Karpas-422 (cell line): Measurements from ENCODE around the gene ZNF891. TPM values are rescaled to one million over a fixed set of nuclear protein-coding genes. Genes with fewer than 3 reads are reported as not detected.

Experiments
- DNase-seq: peaks from one replicate; pipeline ENCODE4 v3.0.0-alpha.2; 2015
- H2AFZ ChIP-seq: fragments of 200-600 bp; sonication (generic); 2 replicates; pipeline ENCODE4 v1.6.1; 2014; ENCODE audit warnings: antibody characterized with exemption, low read length, mixed read lengths
- H3K27ac ChIP-seq: fragments of 200-600 bp; sonication (generic); 2 replicates; pipeline ENCODE4 v1.5.1; 2014; ENCODE audit warnings: mild to moderate bottlenecking, low read length, moderate library complexity
- H3K27me3 ChIP-seq: fragments of 200-600 bp; sonication (generic); 2 replicates; pipeline ENCODE4 v1.6.1; 2014; ENCODE audit warnings: low read length, mixed read lengths
- H3K36me3 ChIP-seq: fragments of 200-600 bp; sonication (generic); 2 replicates; pipeline ENCODE4 v1.6.1; 2014; ENCODE audit warnings: low read length, mixed read lengths; ENCODE audit not compliant: insufficient read depth
- H3K4me1 ChIP-seq: fragments of 200-600 bp; sonication (generic); 2 replicates; pipeline ENCODE4 v1.6.1; 2014; ENCODE audit warnings: mild to moderate bottlenecking, low read length, mixed read lengths
- H3K4me2 ChIP-seq: fragments of 200-600 bp; sonication (generic); 2 replicates; pipeline ENCODE4 v1.6.1; 2014; ENCODE audit warnings: low read length, low read depth, mild to moderate bottlenecking; ENCODE audit not compliant: poor library complexity, severe bottlenecking
- H3K4me3 ChIP-seq: fragments of 200-600 bp; sonication (generic); 2 replicates; pipeline ENCODE4 v1.5.1; 2014; ENCODE audit warnings: mild to moderate bottlenecking, antibody characterized with exemption, low read length, mixed read lengths
- H3K79me2 ChIP-seq: fragments of 200-600 bp; sonication (generic); 2 replicates; pipeline ENCODE4 v1.6.1; 2014; ENCODE audit warnings: mild to moderate bottlenecking, low read length, mixed read lengths
- H3K9ac ChIP-seq: fragments of 200-600 bp; sonication (generic); 2 replicates; pipeline ENCODE4 v1.6.0; 2014; ENCODE audit warnings: low read length
- H3K9me2 ChIP-seq: fragments of 200-600 bp; sonication (generic), shearing (Covaris generic); replicated peaks from 2 replicates; pipeline ENCODE4 v1.6.0; 2014; ENCODE audit warnings: mild to moderate bottlenecking, low read length, moderate library complexity; ENCODE audit not compliant: insufficient read depth
- H3K9me3 ChIP-seq: fragments of 300-700, 200-600 bp; sonication (generic); 2 replicates; pipeline ENCODE4 v1.6.1; 2014; ENCODE audit warnings: low read length, mixed read lengths
- H4K20me1 ChIP-seq: fragments of 200-600 bp; sonication (generic); 2 replicates; pipeline ENCODE4 v1.6.1; 2014; ENCODE audit warnings: mild to moderate bottlenecking, antibody characterized with exemption, low read length, low read depth; ENCODE audit not compliant: insufficient read depth
- total RNA-seq: library from RNA; depleted of rRNA; stranded (reverse); fragments of >200 nt; shearing (Covaris generic); gene quantifications from 2 replicates; pipeline ENCODE4 v1.2.3, GENCODE V29; 2014; ENCODE audit warnings: low replicate concordance

ZNF891 gene
- total RNA-seq, 1 experiment from 2014 or later = 5.4 TPM

DNA sequence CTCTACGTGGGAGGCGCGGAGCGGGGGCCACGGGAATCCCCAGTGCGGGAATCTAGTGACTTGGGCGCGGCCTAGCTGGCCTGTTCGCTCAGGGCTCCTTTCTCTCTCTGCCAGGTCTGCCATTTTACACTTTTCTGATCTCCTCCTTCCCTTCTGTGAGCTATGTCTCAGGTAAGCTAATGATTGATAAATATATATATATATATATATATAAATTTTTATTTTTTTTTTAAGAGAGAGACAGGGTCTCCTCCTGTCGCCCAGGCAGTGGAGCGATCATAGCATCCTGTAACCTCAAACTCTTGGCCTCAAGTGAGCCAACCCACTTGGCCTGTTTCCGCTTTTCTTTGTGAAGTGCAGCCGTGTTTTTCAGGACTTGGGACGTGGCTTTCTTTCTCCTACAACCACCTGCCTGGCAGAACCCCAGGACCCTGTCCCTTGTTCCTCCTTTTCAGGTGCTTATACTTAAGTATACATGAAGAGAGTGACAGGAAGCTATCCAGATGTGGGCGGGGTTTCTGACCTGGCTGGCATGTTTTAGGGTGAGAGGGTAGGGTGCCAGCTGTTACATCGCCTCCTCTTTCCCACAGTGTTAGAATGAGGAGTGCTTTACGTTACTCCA is 48.8 kb downstream of the ZNF891 start:
- H2AFZ ChIP-seq = peak overlapping the region; percentile 84
- no peaks in the 10 kb centered on the region for H3K9me2 ChIP-seq
- peak overlapping the region; percentile 70 for H3K9ac ChIP-seq
- peaks cover 56% of the 10 kb centered on the region for H3K9me3 ChIP-seq
- peaks cover 7% of the 10 kb centered on the region for H3K79me2 ChIP-seq
- DNase-seq = no peak
- H3K36me3 ChIP-seq = peaks cover 48% of the 10 kb centered on the region
- H3K27ac ChIP-seq = peak overlapping the region; percentile 81; the same call in 1 of the 2 replicates
- H3K27me3 ChIP-seq = no peaks in the 10 kb centered on the region
- H3K4me1 ChIP-seq = peaks cover 9% of the 10 kb centered on the region; the same call in 1 of the 2 replicates
- H3K4me2 ChIP-seq = peak overlapping the region; percentile 69
- H4K20me1 ChIP-seq = no peaks in the 10 kb centered on the region
- peak overlapping the region; percentile 68 for H3K4me3 ChIP-seq

DNA sequence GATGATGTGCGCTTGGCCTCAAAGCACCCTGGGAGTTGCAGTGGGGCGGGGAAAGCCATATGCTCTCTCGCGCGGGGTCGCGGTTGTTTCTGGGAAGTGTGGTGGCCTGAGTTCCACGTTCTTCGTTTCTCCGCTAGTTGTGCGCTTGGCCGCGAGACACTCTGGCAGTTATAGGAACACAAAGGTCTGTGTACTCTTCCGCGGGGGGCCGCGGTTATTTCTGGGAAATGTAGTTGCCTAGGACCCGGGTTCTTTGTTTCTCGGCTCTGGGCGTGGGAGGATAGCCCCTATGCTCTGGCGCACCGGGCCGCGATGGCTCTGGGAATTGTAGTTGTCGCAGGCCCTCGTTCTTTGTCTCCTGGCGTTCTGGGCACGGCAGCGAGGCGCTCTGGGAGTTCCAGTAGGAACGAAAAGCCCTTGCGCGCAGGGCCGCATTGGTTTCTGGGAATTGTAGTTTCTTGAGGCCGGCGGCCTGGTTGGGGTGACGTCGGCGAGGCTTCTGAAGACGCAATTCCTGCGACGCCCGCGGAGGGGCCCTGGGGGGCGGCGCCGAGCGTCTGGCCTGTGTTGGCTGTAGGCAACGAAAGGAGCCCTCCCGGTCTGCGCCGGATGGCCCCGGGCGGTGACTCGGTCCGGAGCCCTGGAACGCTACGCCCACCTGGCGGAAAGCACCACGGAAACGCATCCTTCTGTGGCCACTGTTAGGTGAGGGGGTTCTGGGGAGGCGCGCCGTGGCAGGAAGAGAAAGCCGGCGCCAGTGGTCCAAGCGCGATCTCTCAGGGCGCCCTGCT is 49.5 kb downstream of the ZNF891 start, which contains the start of gene ZNF140:
ZNF140 (plus strand) TSS at position 556 of the 791 bp plus-strand sequence. CDS start 398 bp downstream, outside the sequence.
- H2AFZ ChIP-seq = peak within 1 kb of the TSS; percentile 84
- H3K27ac ChIP-seq = peak within 1 kb of the TSS; percentile 81
- no peaks in the 10 kb centered on the region for H4K20me1 ChIP-seq
- peak; percentile 95 for DNase-seq
- H3K79me2 ChIP-seq = peaks cover 7% of the 10 kb centered on the region
- no peaks in the 10 kb centered on the region for H3K9me2 ChIP-seq
- no peaks in the 10 kb centered on the region for H3K27me3 ChIP-seq
- peaks cover 54% of the 10 kb centered on the region for H3K9me3 ChIP-seq
- H3K9ac ChIP-seq = peak within 1 kb of the TSS; percentile 70
- peaks cover 41% of the 10 kb centered on the region for H3K36me3 ChIP-seq
- peak within 1 kb of the TSS; percentile 68 for H3K4me3 ChIP-seq
- peaks cover 9% of the 10 kb centered on the region; the same call in 1 of the 2 replicates for H3K4me1 ChIP-seq
- peak within 1 kb of the TSS; percentile 69 for H3K4me2 ChIP-seq

DNA sequence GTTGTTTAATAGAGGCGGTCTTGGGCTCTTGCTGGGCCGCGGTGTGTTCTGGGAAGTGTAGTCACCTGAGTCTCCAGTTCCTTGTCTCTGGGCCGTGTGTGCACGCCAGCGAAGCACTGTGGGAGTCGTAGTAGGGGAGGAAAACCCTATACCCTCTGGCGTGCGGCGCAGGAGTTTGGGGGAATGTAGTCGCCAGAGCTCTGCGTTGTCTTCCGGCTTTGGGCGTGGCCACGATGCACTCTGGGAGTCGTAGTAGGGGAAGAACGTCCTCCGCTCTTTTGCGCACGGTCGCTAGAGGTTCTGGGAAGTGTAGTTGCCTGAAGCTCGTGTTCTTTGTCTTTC is 50.1 kb downstream of the ZNF891 start:
- H3K79me2 ChIP-seq = peaks cover 7% of the 10 kb centered on the region
- peak overlapping the region; percentile 68 for H3K4me3 ChIP-seq
- H3K4me2 ChIP-seq = peak overlapping the region; percentile 69
- H3K9me2 ChIP-seq = no peaks in the 10 kb centered on the region
- DNase-seq = peak; percentile 96
- no peaks in the 10 kb centered on the region for H3K27me3 ChIP-seq
- no peaks in the 10 kb centered on the region for H4K20me1 ChIP-seq
- H3K9ac ChIP-seq = peak overlapping the region; percentile 70
- peaks cover 54% of the 10 kb centered on the region for H3K9me3 ChIP-seq
- peaks cover 36% of the 10 kb centered on the region for H3K36me3 ChIP-seq
- H3K4me1 ChIP-seq = peaks cover 9% of the 10 kb centered on the region; the same call in 1 of the 2 replicates
- peak overlapping the region; percentile 81 for H3K27ac ChIP-seq
- H2AFZ ChIP-seq = peak overlapping the region; percentile 84

DNA sequence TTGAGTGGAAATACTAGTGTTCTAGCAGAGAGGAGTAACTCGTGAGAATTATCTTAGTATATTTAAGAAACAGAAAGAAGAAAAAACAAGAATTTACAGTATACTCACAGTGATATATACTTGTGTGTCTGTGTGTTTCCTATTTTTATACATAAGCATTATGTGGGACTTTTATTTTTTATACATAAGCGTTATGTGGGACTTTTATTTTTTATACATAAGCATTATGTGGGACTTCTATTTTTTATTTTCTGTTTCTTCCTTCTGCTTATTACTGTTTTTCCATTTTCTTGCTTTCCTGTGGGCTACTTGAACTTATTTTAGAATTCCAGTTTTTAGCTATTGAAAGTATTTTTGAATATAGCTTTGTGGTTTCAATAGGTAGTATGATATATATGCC is 56.2 kb downstream of the ZNF891 start:
- Histone ChIP-seq H3K4me2 (no peak overlapping the region), H2AFZ (no peak overlapping the region), H3K27ac (no peak overlapping the region), H3K79me2 (no peaks in the 10 kb centered on the region), H3K36me3 (no peaks in the 10 kb centered on the region), H3K27me3 (no peaks in the 10 kb centered on the region), H3K4me1 (no peaks in the 10 kb centered on the region), H3K9me2 (no peaks in the 10 kb centered on the region), H3K4me3 (no peak overlapping the region), H4K20me1 (no peaks in the 10 kb centered on the region), H3K9ac (no peak overlapping the region), H3K9me3 (peaks cover 40% of the 10 kb centered on the region)
- DNase-seq = no peak

DNA sequence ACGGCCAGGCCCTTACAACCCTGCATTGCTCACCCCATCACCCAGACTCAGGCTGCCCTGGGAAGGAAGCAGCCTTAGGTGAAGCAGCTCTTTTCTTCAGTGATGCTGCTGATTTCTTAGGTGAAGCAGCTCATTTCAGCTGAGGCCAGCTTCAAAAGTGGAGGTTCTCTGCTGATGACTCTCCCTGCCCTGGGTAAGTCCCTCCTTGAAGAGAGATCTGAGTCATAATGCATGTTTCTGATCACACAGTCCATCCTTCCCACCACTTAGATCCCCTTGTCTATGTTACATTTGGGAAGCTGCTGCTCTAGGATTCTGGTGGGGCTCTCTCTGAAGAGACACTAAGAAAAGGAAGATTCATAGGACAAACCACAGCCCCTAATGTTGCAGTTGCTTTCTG is 66.5 kb downstream of the ZNF891 start:
- H3K79me2 ChIP-seq = no peaks in the 10 kb centered on the region
- no peak for DNase-seq
- H3K4me1 ChIP-seq = no peaks in the 10 kb centered on the region
- no peak overlapping the region for H3K4me2 ChIP-seq
- no peak overlapping the region for H3K4me3 ChIP-seq
- no peak overlapping the region for H3K9ac ChIP-seq
- H3K9me2 ChIP-seq = no peaks in the 10 kb centered on the region
- H3K27ac ChIP-seq = no peak overlapping the region
- peaks cover 12% of the 10 kb centered on the region; the same call in 1 of the 2 replicates for H3K36me3 ChIP-seq
- H4K20me1 ChIP-seq = no peaks in the 10 kb centered on the region
- no peaks in the 10 kb centered on the region for H3K27me3 ChIP-seq
- H2AFZ ChIP-seq = no peak overlapping the region
- H3K9me3 ChIP-seq = peaks cover 75% of the 10 kb centered on the region

DNA sequence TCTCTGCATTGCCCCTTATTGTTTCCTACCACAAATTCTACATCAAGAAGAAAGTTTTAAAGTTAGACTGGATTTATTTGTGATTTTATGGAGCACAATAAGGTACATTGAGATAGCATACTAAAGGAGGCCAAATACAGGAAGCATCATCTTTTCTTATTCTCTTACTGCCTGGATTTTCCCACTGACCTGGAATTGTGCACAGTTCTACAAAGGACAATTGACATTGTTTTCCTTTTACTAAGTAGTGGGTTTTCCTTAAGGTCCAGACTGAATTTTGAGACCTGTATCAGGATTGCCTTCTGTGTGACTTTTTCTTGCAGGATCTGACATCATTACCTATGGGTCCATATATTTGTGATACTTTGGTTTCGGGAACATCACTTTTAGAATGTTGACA is 68.1 kb downstream of the ZNF891 start:
- H2AFZ ChIP-seq = no peak overlapping the region
- no peak overlapping the region for H3K9ac ChIP-seq
- no peaks in the 10 kb centered on the region for H3K79me2 ChIP-seq
- no peaks in the 10 kb centered on the region for H3K4me1 ChIP-seq
- no peak for DNase-seq
- H3K27ac ChIP-seq = no peak overlapping the region
- no peaks in the 10 kb centered on the region for H4K20me1 ChIP-seq
- no peak overlapping the region for H3K4me2 ChIP-seq
- peaks cover 85% of the 10 kb centered on the region for H3K9me3 ChIP-seq
- peaks cover 25% of the 10 kb centered on the region for H3K36me3 ChIP-seq
- no peaks in the 10 kb centered on the region for H3K27me3 ChIP-seq
- H3K4me3 ChIP-seq = no peak overlapping the region
- H3K9me2 ChIP-seq = no peaks in the 10 kb centered on the region

DNA sequence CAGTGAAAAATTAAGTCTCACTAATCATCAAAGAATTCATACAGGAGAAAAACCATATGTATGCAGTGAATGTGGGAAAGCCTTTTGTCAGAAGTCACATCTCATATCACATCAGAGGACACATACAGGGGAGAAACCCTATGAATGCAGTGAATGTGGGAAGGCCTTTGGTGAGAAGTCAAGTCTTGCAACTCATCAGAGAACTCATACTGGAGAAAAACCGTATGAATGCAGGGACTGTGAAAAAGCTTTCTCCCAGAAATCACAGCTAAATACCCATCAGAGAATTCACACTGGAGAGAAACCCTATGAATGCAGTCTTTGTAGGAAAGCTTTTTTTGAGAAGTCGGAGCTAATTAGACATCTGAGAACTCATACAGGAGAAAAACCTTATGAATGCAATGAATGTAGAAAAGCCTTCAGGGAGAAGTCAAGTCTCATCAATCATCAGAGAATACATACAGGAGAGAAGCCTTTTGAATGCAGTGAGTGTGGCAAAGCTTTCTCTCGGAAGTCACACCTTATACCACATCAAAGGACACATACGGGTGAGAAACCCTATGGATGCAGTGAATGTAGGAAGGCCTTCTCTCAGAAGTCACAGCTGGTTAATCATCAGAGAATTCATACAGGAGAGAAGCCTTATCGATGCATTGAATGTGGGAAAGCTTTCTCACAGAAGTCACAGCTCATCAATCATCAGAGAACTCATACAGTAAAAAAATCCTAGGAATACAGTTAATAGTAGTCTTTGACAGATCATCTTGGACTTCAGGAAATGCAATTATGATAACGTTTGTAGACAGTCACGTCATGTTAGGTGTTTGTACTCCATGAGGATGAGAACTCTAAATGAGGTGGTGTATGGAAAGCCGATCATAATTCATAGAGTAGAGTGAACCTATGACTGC is 71.6 kb downstream of the ZNF891 start:
- 0 out of 2 replicates have a peak overlapping the region, but pooled peaks have one; percentile 3 for H3K4me3 ChIP-seq

More for the DNA sequence above, 71.6 kb downstream of the ZNF891 start:
- Histone ChIP-seq H3K4me2 (no peak overlapping the region), H3K9me3 (peaks cover 77% of the 10 kb centered on the region), H3K27me3 (no peaks in the 10 kb centered on the region), H3K27ac (no peak overlapping the region), H3K79me2 (no peaks in the 10 kb centered on the region), H4K20me1 (no peaks in the 10 kb centered on the region), H3K4me1 (no peaks in the 10 kb centered on the region), H3K9me2 (no peaks in the 10 kb centered on the region), H3K36me3 (peaks cover 48% of the 10 kb centered on the region), H3K9ac (no peak overlapping the region), H2AFZ (no peak overlapping the region)
- DNase-seq = peak; percentile 46
